Measurements from ENCODE around the gene HNRNPA0.

GRCh38 chr5:137791387-137791786 is 37.2 kb upstream of the HNRNPA0 start:
- TF ChIP-seq EP300 (IDR thresholded peaks at IDR 0.05; ENCODE audit: low read length) (no peak), USF2 (CRISPR knock-in tag; IDR thresholded peaks at IDR 0.05) (no peak), NRF1 (conservative IDR thresholded peaks at IDR 0.05 in 1 of 2, IDR thresholded peaks at IDR 0.05 in 1 of 2) (no peak), CTCF (IDR thresholded peaks at IDR 0.05 in 2 of 3, conservative IDR thresholded peaks at IDR 0.05 in 1 of 3; ENCODE audit: insufficient read depth in 2 of 3, low read depth in 1 of 3, low read length in 3 of 3) (no peak), TRIM24 (IDR thresholded peaks at IDR 0.05) (no peak)

Measured in K562 (cell line).